GM23248 (cell line): ENCODE measurements around the gene CES4A.

ENCODE experiments used
- EZH2 ChIP-seq: fragments of 200-600 bp; sonication (generic); IDR thresholded peaks from 2 replicates; pipeline ENCODE4 v1.6.1; 2018; ENCODE audit warnings: antibody characterized with exemption, mild to moderate bottlenecking; ENCODE audit not compliant: insufficient read depth, poor library complexity, severe bottlenecking
- EZH2phosphoT487 ChIP-seq: fragments of 200-600 bp; sonication (generic); IDR thresholded peaks from 2 replicates; pipeline ENCODE4 v1.6.1; 2018; ENCODE audit warnings: antibody characterized with exemption, moderate library complexity, mild to moderate bottlenecking, low read depth; ENCODE audit not compliant: insufficient read depth

DNA sequence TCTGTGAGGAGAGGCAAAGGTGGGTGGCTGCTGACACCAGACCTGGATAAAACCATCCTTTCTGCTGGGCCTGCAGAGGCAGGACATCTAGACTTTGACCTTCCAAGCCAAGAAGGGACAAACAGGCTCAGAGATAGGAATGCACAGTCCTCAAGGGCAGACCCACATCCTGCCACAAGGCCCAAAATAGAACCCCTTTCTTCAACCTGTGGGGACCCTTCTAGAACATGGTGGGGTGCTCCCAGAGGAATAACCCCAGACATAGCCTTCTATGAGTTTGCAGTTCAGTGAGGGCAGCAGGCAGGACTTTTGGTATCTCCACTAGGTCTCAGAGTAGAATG, 36.8 kb downstream of the CES4A start:
- TF ChIP-seq EZH2 (no peak), EZH2phosphoT487 (no peak)
